ENCODE data around the gene OPRL1.
A peak's percentile ranks its signal among the peaks of the same experiment; 100 is the strongest.
"Not testable (repeated sequence)": the region's sequence is repeated elsewhere in the genome, so short reads cannot be mapped to it uniquely, and the experiment has no call there.

OPRL1 gene

DNA sequence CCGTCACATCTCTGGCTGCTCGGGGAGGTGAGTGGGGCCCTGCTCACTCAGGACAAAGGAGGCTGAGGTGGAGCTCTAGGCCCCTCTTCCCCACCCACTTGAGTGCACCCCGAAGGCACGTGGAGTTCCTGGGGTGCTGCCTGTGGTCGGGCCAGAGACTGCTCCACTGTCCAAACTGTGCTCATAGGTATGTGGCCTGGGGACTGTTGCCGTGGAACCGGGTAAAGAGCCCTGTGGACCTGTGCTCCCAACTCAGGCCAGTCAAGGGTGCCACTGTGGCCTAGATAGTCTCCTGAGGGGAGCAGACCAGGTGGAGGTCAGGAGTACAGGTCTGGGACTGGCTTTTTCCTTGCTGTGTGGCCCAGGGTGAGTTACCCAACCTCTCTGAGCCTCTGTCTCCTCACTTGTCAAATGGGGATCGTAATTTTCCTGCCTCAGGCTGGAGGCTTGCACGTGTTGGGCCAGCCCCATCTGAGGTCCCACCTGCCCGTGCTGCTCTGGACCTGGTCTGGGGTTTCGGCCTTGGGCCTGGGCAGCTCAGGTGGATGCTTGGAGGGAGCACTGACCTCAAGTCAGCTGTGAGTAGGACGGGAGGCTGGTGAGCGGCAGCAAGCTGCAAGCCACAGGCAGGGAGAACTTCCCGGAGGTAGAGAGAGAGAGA lies 39.9 kb downstream of the OPRL1 start:
- H4K91ac ChIP-seq (ENCODE audit: low read depth, low read length), result no peak overlapping the region
- H3K18ac ChIP-seq (ENCODE audit: low read length), result no peak overlapping the region
- H3K4me1 ChIP-seq (ENCODE audit: control insufficient read depth in 1 of 2, insufficient read depth in 2 of 2, low read length in 2 of 2), result peaks cover 0 to 2% of the 10 kb centered on the region in 2 experiments
- H3K9me3 ChIP-seq (ENCODE audit: insufficient read depth, low read depth, low read length), result peaks cover 1% of the 10 kb centered on the region
- H3K4me3 ChIP-seq (ENCODE audit: low read depth, low read length), result no peak overlapping the region
- no peaks in the 10 kb centered on the region for H3K79me2 ChIP-seq (ENCODE audit: control insufficient read depth, insufficient read depth, low read length, poor library complexity)
- H3K9ac ChIP-seq (ENCODE audit: low read length), result no peak overlapping the region
- H3K4ac ChIP-seq (ENCODE audit: low read depth, low read length), result no peak overlapping the region
- no peaks in the 10 kb centered on the region for H3K27me3 ChIP-seq (ENCODE audit: insufficient read depth, low read length)
- H2AFZ ChIP-seq (ENCODE audit: insufficient read depth, low read length, poor library complexity), result no peak overlapping the region
- no peak overlapping the region for H4K8ac ChIP-seq (ENCODE audit: low read depth, low read length)
- no peak overlapping the region for H2AK5ac ChIP-seq (ENCODE audit: low read length)
- H3K23ac ChIP-seq (ENCODE audit: low read length), result no peak overlapping the region
- H2BK5ac ChIP-seq (ENCODE audit: low read depth, low read length, poor library complexity), result no peak overlapping the region
- H3K79me1 ChIP-seq (ENCODE audit: low read length), result no peaks in the 10 kb centered on the region
- DNase-seq, result no peak
- H2BK12ac ChIP-seq (ENCODE audit: low read length), result no peak overlapping the region
- peak overlapping the region; percentile 35 for H3K4me2 ChIP-seq (ENCODE audit: low read length)
- H3K36me3 ChIP-seq (ENCODE audit: control insufficient read depth in 1 of 2, insufficient read depth in 2 of 2, low read length in 2 of 2), result no peaks in the 10 kb centered on the region
- no peak overlapping the region for H2BK120ac ChIP-seq (ENCODE audit: insufficient read depth, low read length, poor library complexity)
- H3K27ac ChIP-seq (ENCODE audit: low read depth, low read length), result no peak overlapping the region
- no CpG with 5 or more reads among the region's 14 CpGs for WGBS (ENCODE audit: extremely low coverage, insufficient coverage, insufficient read length)
- no peak overlapping the region for H4K12ac ChIP-seq (ENCODE audit: low read depth, low read length)
- H3K14ac ChIP-seq (ENCODE audit: low read length), result no peak overlapping the region

DNA sequence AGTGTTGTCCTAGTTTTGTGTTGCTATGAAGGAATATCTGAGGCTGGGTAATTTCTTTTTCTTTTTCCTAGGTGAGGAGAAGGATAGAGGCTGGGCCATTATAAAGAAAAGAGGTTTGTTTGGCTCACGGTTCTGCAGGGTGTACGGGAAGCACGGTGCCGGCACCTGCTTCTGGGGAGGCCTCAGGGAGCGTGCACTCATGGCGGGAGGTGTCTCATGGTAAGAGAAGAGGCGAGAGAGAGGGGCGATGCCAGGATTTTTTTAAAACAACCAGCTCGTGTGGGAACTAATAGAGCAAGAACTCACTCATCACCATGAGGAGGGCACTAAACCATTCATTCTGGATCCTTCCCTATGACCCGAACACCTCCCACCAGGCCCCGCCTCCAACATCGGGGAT lies 41.7 kb downstream of the OPRL1 start:
- Histone ChIP-seq H3K23ac (ENCODE audit: low read length) (no peak overlapping the region), H2AK5ac (ENCODE audit: low read length) (no peak overlapping the region)
- WGBS (ENCODE audit: extremely low coverage, insufficient coverage, insufficient read length), result no CpG with 5 or more reads among the region's 12 CpGs

GRCh38 chr20:64122927-64123326 lies 43.0 kb downstream of the OPRL1 start:
- H3K9ac ChIP-seq (ENCODE audit: low read length); H4K91ac ChIP-seq (ENCODE audit: low read depth, low read length); H2AK5ac ChIP-seq (ENCODE audit: low read length); H2AFZ ChIP-seq (ENCODE audit: insufficient read depth, low read length, poor library complexity); H3K79me1 ChIP-seq (ENCODE audit: low read length); H3K27me3 ChIP-seq (ENCODE audit: insufficient read depth, low read length); H3K23ac ChIP-seq (ENCODE audit: low read length); H3K27ac ChIP-seq (ENCODE audit: low read depth, low read length); H2BK12ac ChIP-seq (ENCODE audit: low read length); H3K4me3 ChIP-seq (ENCODE audit: low read depth, low read length); H3K79me2 ChIP-seq (ENCODE audit: control insufficient read depth, insufficient read depth, low read length, poor library complexity); H4K12ac ChIP-seq (ENCODE audit: low read depth, low read length); H3K9me3 ChIP-seq (ENCODE audit: insufficient read depth, low read depth, low read length); H4K8ac ChIP-seq (ENCODE audit: low read depth, low read length); H3K36me3 ChIP-seq (ENCODE audit: control insufficient read depth in 1 of 2, insufficient read depth in 2 of 2, low read length in 2 of 2); H2BK5ac ChIP-seq (ENCODE audit: low read depth, low read length, poor library complexity); H3K4me1 ChIP-seq (ENCODE audit: control insufficient read depth in 1 of 2, insufficient read depth in 2 of 2, low read length in 2 of 2); DNase-seq; H2BK120ac ChIP-seq (ENCODE audit: insufficient read depth, low read length, poor library complexity); H3K14ac ChIP-seq (ENCODE audit: low read length); H3K4me2 ChIP-seq (ENCODE audit: low read length); H3K4ac ChIP-seq (ENCODE audit: low read depth, low read length); H3K18ac ChIP-seq (ENCODE audit: low read length): not testable (repeated sequence)
- WGBS (ENCODE audit: extremely low coverage, insufficient coverage, insufficient read length), result no CpG with 5 or more reads among the region's 11 CpGs

More for the DNA sequence above, 41.7 kb downstream of the OPRL1 start:
- no peak overlapping the region for H3K4me2 ChIP-seq (ENCODE audit: low read length)
- no peak overlapping the region for H3K9ac ChIP-seq (ENCODE audit: low read length)
- H3K14ac ChIP-seq (ENCODE audit: low read length), result no peak overlapping the region
- no peaks in the 10 kb centered on the region for H3K79me2 ChIP-seq (ENCODE audit: control insufficient read depth, insufficient read depth, low read length, poor library complexity)
- H2BK5ac ChIP-seq (ENCODE audit: low read depth, low read length, poor library complexity), result no peak overlapping the region
- H3K27me3 ChIP-seq (ENCODE audit: insufficient read depth, low read length), result no peaks in the 10 kb centered on the region
- H3K4me3 ChIP-seq (ENCODE audit: low read depth, low read length), result no peak overlapping the region
- H3K27ac ChIP-seq (ENCODE audit: low read depth, low read length), result no peak overlapping the region
- no peaks in the 10 kb centered on the region for H3K36me3 ChIP-seq (ENCODE audit: control insufficient read depth in 1 of 2, insufficient read depth in 2 of 2, low read length in 2 of 2)
- H4K91ac ChIP-seq (ENCODE audit: low read depth, low read length), result no peak overlapping the region
- H3K18ac ChIP-seq (ENCODE audit: low read length), result no peak overlapping the region
- no peak overlapping the region for H2BK120ac ChIP-seq (ENCODE audit: insufficient read depth, low read length, poor library complexity)
- peaks cover 1% of the 10 kb centered on the region for H3K9me3 ChIP-seq (ENCODE audit: insufficient read depth, low read depth, low read length)
- H2BK12ac ChIP-seq (ENCODE audit: low read length), result no peak overlapping the region
- H3K79me1 ChIP-seq (ENCODE audit: low read length), result no peaks in the 10 kb centered on the region
- no peak for DNase-seq
- no peak overlapping the region for H3K4ac ChIP-seq (ENCODE audit: low read depth, low read length)
- no peak overlapping the region for H2AFZ ChIP-seq (ENCODE audit: insufficient read depth, low read length, poor library complexity)
- H4K8ac ChIP-seq (ENCODE audit: low read depth, low read length), result no peak overlapping the region
- peaks cover 0 to 2% of the 10 kb centered on the region in 2 experiments for H3K4me1 ChIP-seq (ENCODE audit: control insufficient read depth in 1 of 2, insufficient read depth in 2 of 2, low read length in 2 of 2)
- no peak overlapping the region for H4K12ac ChIP-seq (ENCODE audit: low read depth, low read length)

DNA sequence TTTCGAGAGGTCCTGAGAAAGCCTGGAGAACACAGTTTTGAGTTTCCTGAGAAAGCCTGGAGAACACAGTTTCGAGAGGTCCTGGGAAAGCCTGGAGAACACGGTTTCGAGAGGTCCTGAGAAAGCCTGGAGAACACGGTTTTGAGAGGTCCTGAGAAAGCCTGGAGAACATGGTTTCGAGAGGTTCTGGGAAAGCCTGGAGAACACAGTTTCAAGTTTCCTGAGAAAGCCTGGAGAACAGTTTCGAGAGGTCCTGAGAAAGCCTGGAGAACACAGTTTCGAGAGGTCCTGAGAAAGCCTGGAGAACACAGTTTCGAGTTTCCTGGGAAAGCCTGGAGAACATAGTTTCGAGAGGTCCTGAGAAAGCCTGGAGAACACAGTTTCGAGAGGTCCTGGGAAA lies 43.6 kb downstream of the OPRL1 start:
- H4K8ac ChIP-seq (ENCODE audit: low read depth, low read length); H3K4ac ChIP-seq (ENCODE audit: low read depth, low read length); H3K4me3 ChIP-seq (ENCODE audit: low read depth, low read length); H3K27ac ChIP-seq (ENCODE audit: low read depth, low read length); H3K4me2 ChIP-seq (ENCODE audit: low read length); H3K23ac ChIP-seq (ENCODE audit: low read length); H3K79me2 ChIP-seq (ENCODE audit: control insufficient read depth, insufficient read depth, low read length, poor library complexity); H3K18ac ChIP-seq (ENCODE audit: low read length); H3K4me1 ChIP-seq (ENCODE audit: control insufficient read depth in 1 of 2, insufficient read depth in 2 of 2, low read length in 2 of 2); H3K9ac ChIP-seq (ENCODE audit: low read length); H2BK120ac ChIP-seq (ENCODE audit: insufficient read depth, low read length, poor library complexity); DNase-seq; H2BK5ac ChIP-seq (ENCODE audit: low read depth, low read length, poor library complexity); H2AK5ac ChIP-seq (ENCODE audit: low read length); H3K36me3 ChIP-seq (ENCODE audit: control insufficient read depth in 1 of 2, insufficient read depth in 2 of 2, low read length in 2 of 2); H3K27me3 ChIP-seq (ENCODE audit: insufficient read depth, low read length); H3K9me3 ChIP-seq (ENCODE audit: insufficient read depth, low read depth, low read length); H2AFZ ChIP-seq (ENCODE audit: insufficient read depth, low read length, poor library complexity); H3K79me1 ChIP-seq (ENCODE audit: low read length); H4K12ac ChIP-seq (ENCODE audit: low read depth, low read length); H2BK12ac ChIP-seq (ENCODE audit: low read length); H4K91ac ChIP-seq (ENCODE audit: low read depth, low read length); H3K14ac ChIP-seq (ENCODE audit: low read length): not testable (repeated sequence)
- no CpG with 5 or more reads among the region's 11 CpGs for WGBS (ENCODE audit: extremely low coverage, insufficient coverage, insufficient read length)
